GM12878 (cell line): ENCODE measurements around the gene PDSS2. TPM values are rescaled to one million over a fixed set of nuclear protein-coding genes. Genes with fewer than 3 reads are reported as not detected.

Experiments used
- BACH1 ChIP-seq: fragments of 450-650 bp; IDR thresholded peaks from 2 replicates; pipeline ENCODE4 v1.6.1; 2017; ENCODE audit warnings: mild to moderate bottlenecking, borderline replicate concordance
- BCL3 ChIP-seq: IDR thresholded peaks from 2 replicates; pipeline ENCODE4 v1.6.1; 2011; ENCODE audit warnings: borderline replicate concordance, low read depth, mild to moderate bottlenecking, moderate library complexity, low read length; ENCODE audit not compliant: insufficient read depth, poor library complexity, severe bottlenecking
- BMI1 ChIP-seq: fragments of 450-650 bp; IDR thresholded peaks from 2 replicates; pipeline ENCODE4 v1.6.1; 2016; ENCODE audit warnings: mild to moderate bottlenecking, moderate library complexity, borderline replicate concordance
- CREM ChIP-seq: IDR thresholded peaks from 2 replicates; pipeline ENCODE4 v1.6.1; 2014; ENCODE audit warnings: antibody characterized with exemption, low read depth
- HDAC2 ChIP-seq: fragments of 200-600 bp; sonication (generic); IDR thresholded peaks from 2 replicates; pipeline ENCODE4 v1.6.1; 2017
- HDAC6 ChIP-seq: fragments of 200-600 bp; sonication (generic); IDR thresholded peaks from one replicate; pipeline ENCODE4 v1.8.0; 2017; ENCODE audit warnings: antibody characterized with exemption; ENCODE audit not compliant: unreplicated experiment
- HSF1 ChIP-seq: fragments of 150-350 bp; IDR thresholded peaks from 2 replicates; pipeline ENCODE4 v1.6.1; 2014; ENCODE audit warnings: mild to moderate bottlenecking, low read depth, low read length
- JUND ChIP-seq: IDR thresholded peaks from 2 replicates; pipeline ENCODE4 v1.6.1; 2012; ENCODE audit warnings: low read depth, mild to moderate bottlenecking, low read length, improper control_type of control experiment, moderate library complexity
- MTA2 ChIP-seq: fragments of 450-650 bp; IDR thresholded peaks from 2 replicates; pipeline ENCODE4 v1.6.1; 2016; ENCODE audit warnings: low read depth, mild to moderate bottlenecking, moderate library complexity
- NFXL1 ChIP-seq: fragments of 450-650 bp; IDR thresholded peaks from 2 replicates; pipeline ENCODE4 v1.6.1; 2017; ENCODE audit warnings: antibody characterized with exemption, mild to moderate bottlenecking, borderline replicate concordance
- NR2F1 ChIP-seq: fragments of 450-650 bp; conservative IDR thresholded peaks from 2 replicates; pipeline ENCODE4 v1.6.1; 2017; ENCODE audit warnings: mild to moderate bottlenecking
- PAX8 ChIP-seq: fragments of 450-650 bp; IDR thresholded peaks from 2 replicates; pipeline ENCODE4 v1.6.1; 2017; ENCODE audit warnings: mild to moderate bottlenecking, moderate library complexity
- POLR2AphosphoS5 ChIP-seq: IDR thresholded peaks from 2 replicates; pipeline ENCODE4 v1.6.1; 2011; ENCODE audit warnings: mild to moderate bottlenecking, low read length, inconsistent platforms
- RAD21 ChIP-seq: IDR thresholded peaks from 2 replicates; pipeline ENCODE4 v1.6.1; 2011; ENCODE audit warnings: mild to moderate bottlenecking, low read depth, low read length, moderate library complexity; ENCODE audit not compliant: insufficient read depth
- SP1 ChIP-seq: IDR thresholded peaks from one replicate; pipeline ENCODE4 v1.6.1; 2011; ENCODE audit warnings: low read depth, low read length
- TARDBP ChIP-seq: IDR thresholded peaks from 2 replicates; pipeline ENCODE4 v1.6.1; 2016; ENCODE audit warnings: borderline replicate concordance
- TBL1XR1 ChIP-seq: IDR thresholded peaks from 2 replicates; pipeline ENCODE4 v1.6.1; 2012; ENCODE audit warnings: low read depth, low read length, improper control_type of control experiment
- TCF3 ChIP-seq: IDR thresholded peaks from 2 replicates; pipeline ENCODE4 v1.6.1; 2012; ENCODE audit warnings: low read depth, mild to moderate bottlenecking, low read length, borderline replicate concordance; ENCODE audit not compliant: insufficient read depth
- USF2 ChIP-seq: IDR thresholded peaks from 2 replicates; pipeline ENCODE4 v1.6.1; 2011; ENCODE audit warnings: low read depth, low read length, improper control_type of control experiment, borderline replicate concordance
- polyA plus RNA-seq, 11 experiments: library from polyadenylated mRNA; depleted of rRNA in 4 of 11; unstranded in 6 of 11; stranded (reverse) in 5 of 11; fragments of >200 nt; fragmentation: Nextera tagmentation in 4 of 11; fragmentation: Illumina TruSeq in 1 of 11; extraction: Ambion mirVana in 4 of 11; extraction: Trizol in 1 of 11; gene quantifications; 1 replicate in 1 of 11; 2 replicates in 10 of 11; pipeline versions ENCODE4 v1.2.1 to v1.2.3, GENCODE V29; 2011 to 2016; ENCODE audit warnings: inconsistent platforms in 2 of 11, missing spikeins in 2 of 11, low read depth in 1 of 11
- total RNA-seq, 4 experiments: library from RNA; depleted of rRNA in 3 of 4; stranded (reverse); fragments of >200 nt in 3 of 4; fragmentation: Illumina TruSeq in 1 of 4; extraction: Trizol in 1 of 4; gene quantifications; 2 replicates each; pipeline versions ENCODE4 v1.2.1 to v1.2.3, GENCODE V29; 2013 to 2021
- TF ChIP-seq, protein P1 (sequence below): fragments of 450-650 bp; IDR thresholded peaks from 2 replicates; pipeline ENCODE4 v1.6.1; 2017; ENCODE audit warnings: low read depth, mild to moderate bottlenecking, moderate library complexity
- TF ChIP-seq, protein P2 (sequence below): fragments of 450-650 bp; formaldehyde crosslinking; IDR thresholded peaks from 2 replicates; pipeline ENCODE4 v1.4.0; 2022; ENCODE audit warnings: mild to moderate bottlenecking, moderate library complexity
- TF ChIP-seq, protein P3 (sequence below): IDR thresholded peaks from 2 replicates; pipeline ENCODE4 v1.6.1; 2011; ENCODE audit warnings: low read depth, mild to moderate bottlenecking, low read length, moderate library complexity, borderline replicate concordance; ENCODE audit errors: extremely low read depth

Gene PDSS2
- total and polyA plus RNA-seq, 10 of the 15 experiments (the other 5 are each of a cell fraction or from before 2014, with no cell fraction given): 7.7 to 15.5 (median 9.6) TPM

DNA sequence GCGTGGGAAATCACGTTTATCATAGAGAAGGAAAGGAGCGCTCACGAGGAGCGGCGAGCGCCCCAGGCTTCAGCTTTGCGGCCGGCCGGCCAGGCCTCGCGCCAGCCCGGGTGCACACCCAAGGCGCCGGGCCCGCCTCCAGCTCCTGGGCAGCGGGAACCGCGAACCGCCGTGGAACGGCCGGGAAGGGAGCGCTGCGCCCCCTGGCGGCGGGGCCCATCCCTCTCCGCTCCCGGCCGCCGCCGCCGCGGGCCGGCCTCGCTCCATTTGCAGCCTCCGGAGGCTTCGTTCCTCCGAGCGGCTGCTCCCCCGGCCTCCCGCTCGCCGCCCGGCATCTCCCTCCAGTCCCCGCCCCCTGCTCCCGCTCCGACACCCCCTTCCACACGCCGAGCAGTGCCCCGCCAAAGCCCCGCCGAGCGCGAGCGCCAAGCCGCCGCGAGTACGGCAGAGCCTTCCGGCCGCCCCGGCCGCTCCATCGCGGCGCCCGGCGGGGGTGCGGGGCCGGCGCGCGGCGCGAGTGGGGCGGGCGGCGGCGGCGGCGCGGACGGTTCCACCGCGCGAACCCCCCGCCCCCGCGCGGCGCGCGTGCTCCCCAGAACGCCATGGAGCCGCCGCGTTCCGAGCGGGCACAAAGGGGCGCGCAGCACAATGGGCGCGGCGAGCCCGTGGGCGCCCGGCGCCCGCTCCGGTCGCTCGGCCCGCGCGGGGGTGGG, 345.0 kb downstream of the PDSS2 start (continued):
- no peak for TF ChIP-seq HDAC2
- no peak for TF ChIP-seq CREM
- no peak for TF ChIP-seq MTA2
- TF ChIP-seq BACH1: peak; percentile 99
- TF ChIP-seq HDAC6: no peak
- TF ChIP-seq POLR2AphosphoS5: no peak
- TF ChIP-seq RAD21: peak; percentile 60
- TF ChIP-seq BMI1: no peak
- no peak for TF ChIP-seq HSF1
- TF ChIP-seq TCF3: 0 out of 2 replicates have a peak, but pooled peaks have one; percentile 41
- TF ChIP-seq, protein P1, sequence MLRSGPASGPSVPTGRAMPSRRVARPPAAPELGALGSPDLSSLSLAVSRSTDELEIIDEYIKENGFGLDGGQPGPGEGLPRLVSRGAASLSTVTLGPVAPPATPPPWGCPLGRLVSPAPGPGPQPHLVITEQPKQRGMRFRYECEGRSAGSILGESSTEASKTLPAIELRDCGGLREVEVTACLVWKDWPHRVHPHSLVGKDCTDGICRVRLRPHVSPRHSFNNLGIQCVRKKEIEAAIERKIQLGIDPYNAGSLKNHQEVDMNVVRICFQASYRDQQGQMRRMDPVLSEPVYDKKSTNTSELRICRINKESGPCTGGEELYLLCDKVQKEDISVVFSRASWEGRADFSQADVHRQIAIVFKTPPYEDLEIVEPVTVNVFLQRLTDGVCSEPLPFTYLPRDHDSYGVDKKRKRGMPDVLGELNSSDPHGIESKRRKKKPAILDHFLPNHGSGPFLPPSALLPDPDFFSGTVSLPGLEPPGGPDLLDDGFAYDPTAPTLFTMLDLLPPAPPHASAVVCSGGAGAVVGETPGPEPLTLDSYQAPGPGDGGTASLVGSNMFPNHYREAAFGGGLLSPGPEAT: no peak
- no peak for TF ChIP-seq USF2
- peak; percentile 69; the same call in 1 of the 2 replicates for TF ChIP-seq NR2F1
- TF ChIP-seq SP1: no peak
- no peak for TF ChIP-seq NFXL1
- no peak for TF ChIP-seq TARDBP
- TF ChIP-seq BCL3: no peak
- TF ChIP-seq, protein P2, sequence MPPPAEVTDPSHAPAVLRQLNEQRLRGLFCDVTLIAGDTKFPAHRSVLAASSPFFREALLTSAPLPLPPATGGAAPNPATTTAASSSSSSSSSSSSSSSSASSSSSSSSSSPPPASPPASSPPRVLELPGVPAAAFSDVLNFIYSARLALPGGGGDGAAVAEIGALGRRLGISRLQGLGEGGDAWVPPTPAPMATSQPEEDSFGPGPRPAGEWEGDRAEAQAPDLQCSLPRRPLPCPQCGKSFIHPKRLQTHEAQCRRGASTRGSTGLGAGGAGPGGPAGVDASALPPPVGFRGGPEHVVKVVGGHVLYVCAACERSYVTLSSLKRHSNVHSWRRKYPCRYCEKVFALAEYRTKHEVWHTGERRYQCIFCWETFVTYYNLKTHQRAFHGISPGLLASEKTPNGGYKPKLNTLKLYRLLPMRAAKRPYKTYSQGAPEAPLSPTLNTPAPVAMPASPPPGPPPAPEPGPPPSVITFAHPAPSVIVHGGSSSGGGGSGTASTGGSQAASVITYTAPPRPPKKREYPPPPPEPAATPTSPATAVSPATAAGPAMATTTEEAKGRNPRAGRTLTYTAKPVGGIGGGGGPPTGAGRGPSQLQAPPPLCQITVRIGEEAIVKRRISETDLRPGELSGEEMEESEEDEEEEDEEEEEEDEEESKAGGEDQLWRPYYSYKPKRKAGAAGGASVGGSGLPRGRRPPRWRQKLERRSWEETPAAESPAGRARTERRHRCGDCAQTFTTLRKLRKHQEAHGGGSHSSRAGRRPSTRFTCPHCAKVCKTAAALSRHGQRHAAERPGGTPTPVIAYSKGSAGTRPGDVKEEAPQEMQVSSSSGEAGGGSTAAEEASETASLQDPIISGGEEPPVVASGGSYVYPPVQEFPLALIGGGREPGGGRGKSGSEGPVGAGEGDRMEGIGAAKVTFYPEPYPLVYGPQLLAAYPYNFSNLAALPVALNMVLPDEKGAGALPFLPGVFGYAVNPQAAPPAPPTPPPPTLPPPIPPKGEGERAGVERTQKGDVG: no peak
- no peak for TF ChIP-seq TBL1XR1
- TF ChIP-seq PAX8: no peak
- TF ChIP-seq JUND: no peak
- TF ChIP-seq, protein P3, sequence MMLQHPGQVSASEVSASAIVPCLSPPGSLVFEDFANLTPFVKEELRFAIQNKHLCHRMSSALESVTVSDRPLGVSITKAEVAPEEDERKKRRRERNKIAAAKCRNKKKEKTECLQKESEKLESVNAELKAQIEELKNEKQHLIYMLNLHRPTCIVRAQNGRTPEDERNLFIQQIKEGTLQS: no peak
